Esophagus muscularis mucosa (tissue), 4 donors: ENCODE results near the gene CYBA. TPM values are rescaled to one million over a fixed set of nuclear protein-coding genes. Genes with fewer than 3 reads are reported as not detected.
A peak's percentile ranks its signal among the peaks of the same experiment; 100 is the strongest.

ENCODE experiments used
- DNase-seq: peaks from one replicate; pipeline ENCODE4 v3.0.0-alpha.2; 2017; ENCODE audit errors: extremely low spot score
- H3K27ac ChIP-seq, 4 donors: fragments of 200-600 bp; sonication (generic); replicated peaks in 1 of 4; 1 replicate in 3 of 4; 2 replicates in 1 of 4; pipeline ENCODE4 v1.5.1; 2016 to 2019; ENCODE audit warnings: mild to moderate bottlenecking in 1 of 4
- H3K27me3 ChIP-seq, 4 donors: fragments of 200-600 bp; sonication (generic); one replicate each; pipeline versions ENCODE4 v1.5.1 to v1.6.0; 2016 to 2019
- H3K36me3 ChIP-seq, 4 donors: fragments of 200-600 bp; sonication (generic); one replicate each; pipeline ENCODE4 v1.5.1; 2016 to 2019
- H3K4me1 ChIP-seq, 4 donors: fragments of 200-600 bp; sonication (generic); one replicate each; pipeline ENCODE4 v1.5.1; 2016 to 2019
- H3K4me3 ChIP-seq, 4 donors: fragments of 200-600 bp; sonication (generic); 1 replicate in 2 of 4; 2 replicates in 2 of 4; pipeline ENCODE4 v1.5.1; 2016 to 2019; ENCODE audit warnings: mild to moderate bottlenecking in 4 of 4, moderate library complexity in 1 of 4
- H3K9me3 ChIP-seq, 4 donors: fragments of 200-600 bp; sonication (generic); 1 replicate in 3 of 4; 2 replicates in 1 of 4; pipeline ENCODE4 v1.5.1; 2016 to 2019
- CTCF ChIP-seq, 3 experiments: fragments of 200-600 bp in 2 of 3; fragments of 450-650 bp in 1 of 3; sonication (generic) in 2 of 3; IDR thresholded peaks; one replicate each; pipeline ENCODE4 v1.5.1; 2017 to 2019; ENCODE audit warnings: antibody characterized with exemption in 3 of 3, mild to moderate bottlenecking in 2 of 3, moderate library complexity in 1 of 3
- EP300 ChIP-seq: sonication (generic); formaldehyde crosslinking; IDR thresholded peaks from one replicate; pipeline ENCODE4 v1.6.1; 2017; ENCODE audit warnings: antibody characterized with exemption
- POLR2A ChIP-seq: fragments of 450-650 bp; IDR thresholded peaks from one replicate; pipeline ENCODE4 v1.6.1; 2017; ENCODE audit warnings: antibody characterized with exemption, moderate library complexity, mild to moderate bottlenecking, low read depth
- POLR2AphosphoS5 ChIP-seq, 2 donors: sonication (generic); formaldehyde crosslinking; IDR thresholded peaks; one replicate each; pipeline ENCODE4 v1.6.1; 2017; ENCODE audit warnings: antibody characterized with exemption in 2 of 2
- WGBS: methylation state at CpG from one replicate; pipeline ENCODE4 v1.1.5; 2018; 5-methylcytosine and 5-hydroxymethylcytosine counted together
- intact Hi-C: fragments of 100-400 bp; cut with DNase I; formaldehyde crosslinking; loops from one replicate; pipeline ENCODE4 v1.15.1; 2023
- total RNA-seq, 4 donors: library from RNA; depleted of rRNA; stranded (reverse); fragments of >200 nt; gene quantifications; one replicate each; pipeline versions ENCODE4 v1.1.0 to v1.2.1, GENCODE V29; 2016

CYBA gene
- total RNA-seq, 4 donors from 2014 or later, result 46.5 to 156 (median 99.2) TPM

- intact Hi-C loops, result no loop called here
- peaks cover 19 to 33% (median 28%) of the 10 kb centered on the region in 4 donors for H3K4me1 ChIP-seq
- no peaks in the 10 kb centered on the region for H3K9me3 ChIP-seq
- peaks cover 0 to 85% (median 53%) of the 10 kb centered on the region in 4 donors for H3K27me3 ChIP-seq
- H3K36me3 ChIP-seq, result no peaks in the 10 kb centered on the region
- TF ChIP-seq POLR2AphosphoS5 (IDR thresholded peaks at IDR 0.05) (no peak), EP300 (no peak), CTCF (IDR thresholded peaks at IDR 0.05) (no peak), POLR2A (no peak)
- WGBS, result 32% methylated on average over 13 of the region's 21 CpGs
- DNase-seq, result no peak
- H3K27ac ChIP-seq, result peak overlapping the region in 3 of 4 donors; percentile 46 to 63 (median 55)
- no peak overlapping the region for H3K4me3 ChIP-seq
Measured at GRCh38 chr16:88681709-88682451, 31.0 kb upstream of the CYBA start.

GRCh38 chr16:88681084-88681680 is 30.3 kb upstream of the CYBA start:
- H3K27me3 ChIP-seq, result peaks cover 0 to 78% (median 46%) of the 10 kb centered on the region in 4 donors
- no peak for DNase-seq

GRCh38 chr16:88680554-88681083 is 29.8 kb upstream of the CYBA start:
- no peak for TF ChIP-seq CTCF (IDR thresholded peaks at IDR 0.05)
- no peak for TF ChIP-seq POLR2A
- TF ChIP-seq EP300, result no peak
- no peak for TF ChIP-seq POLR2AphosphoS5 (IDR thresholded peaks at IDR 0.05)
- H3K36me3 ChIP-seq, result no peaks in the 10 kb centered on the region
- H3K27ac ChIP-seq, result no peak overlapping the region
- H3K4me1 ChIP-seq, result peaks cover 6 to 20% (median 16%) of the 10 kb centered on the region in 4 donors
- H3K4me3 ChIP-seq, result no peak overlapping the region
- DNase-seq, result no peak
- WGBS, result 82% methylated on average over 3 of the region's 5 CpGs
- H3K9me3 ChIP-seq, result no peaks in the 10 kb centered on the region
- intact Hi-C loops, result no loop called here
- H3K27me3 ChIP-seq, result peaks cover 0 to 73% (median 40%) of the 10 kb centered on the region in 4 donors

More at GRCh38 chr16:88681084-88681680, 30.3 kb upstream of the CYBA start:
- TF ChIP-seq POLR2A (no peak), POLR2AphosphoS5 (IDR thresholded peaks at IDR 0.05) (no peak), CTCF (IDR thresholded peaks at IDR 0.05) (no peak), EP300 (no peak)
- Histone ChIP-seq H3K4me3 (no peak overlapping the region), H3K9me3 (no peaks in the 10 kb centered on the region), H3K36me3 (no peaks in the 10 kb centered on the region), H3K4me1 (peaks cover 12 to 26% (median 21%) of the 10 kb centered on the region in 4 donors), H3K27ac (no peak overlapping the region)
- intact Hi-C loops, result no loop called here
- WGBS, result 48% methylated on average over 17 of the region's 31 CpGs

GRCh38 chr16:88678224-88678979 is 27.5 kb upstream of the CYBA start:
- no peak for DNase-seq
- intact Hi-C loops, result no loop called here
- Histone ChIP-seq H3K27ac (no peak overlapping the region), H3K36me3 (peaks cover 0 to 8% (median 3%) of the 10 kb centered on the region in 4 donors), H3K27me3 (peaks cover 0 to 50% (median 23%) of the 10 kb centered on the region in 4 donors), H3K4me1 (peaks cover 11 to 15% (median 13%) of the 10 kb centered on the region in 4 donors), H3K9me3 (no peaks in the 10 kb centered on the region), H3K4me3 (no peak overlapping the region)
- 47% methylated on average over 10 of the region's 32 CpGs for WGBS
- TF ChIP-seq POLR2AphosphoS5 (IDR thresholded peaks at IDR 0.05) (no peak), CTCF (IDR thresholded peaks at IDR 0.05) (no peak), POLR2A (no peak), EP300 (no peak)
